Measurements from ENCODE around the gene XRCC5. TPM values are rescaled to one million over a fixed set of nuclear protein-coding genes. Genes with fewer than 3 reads are reported as not detected.

XRCC5 gene
- total RNA-seq, 1 experiment from 2014 or later: 425 TPM

GRCh38 chr2:216224388-216224787 is 115.2 kb downstream of the XRCC5 start:
- DNase-seq (ENCODE audit: low read depth): no peak

DNA sequence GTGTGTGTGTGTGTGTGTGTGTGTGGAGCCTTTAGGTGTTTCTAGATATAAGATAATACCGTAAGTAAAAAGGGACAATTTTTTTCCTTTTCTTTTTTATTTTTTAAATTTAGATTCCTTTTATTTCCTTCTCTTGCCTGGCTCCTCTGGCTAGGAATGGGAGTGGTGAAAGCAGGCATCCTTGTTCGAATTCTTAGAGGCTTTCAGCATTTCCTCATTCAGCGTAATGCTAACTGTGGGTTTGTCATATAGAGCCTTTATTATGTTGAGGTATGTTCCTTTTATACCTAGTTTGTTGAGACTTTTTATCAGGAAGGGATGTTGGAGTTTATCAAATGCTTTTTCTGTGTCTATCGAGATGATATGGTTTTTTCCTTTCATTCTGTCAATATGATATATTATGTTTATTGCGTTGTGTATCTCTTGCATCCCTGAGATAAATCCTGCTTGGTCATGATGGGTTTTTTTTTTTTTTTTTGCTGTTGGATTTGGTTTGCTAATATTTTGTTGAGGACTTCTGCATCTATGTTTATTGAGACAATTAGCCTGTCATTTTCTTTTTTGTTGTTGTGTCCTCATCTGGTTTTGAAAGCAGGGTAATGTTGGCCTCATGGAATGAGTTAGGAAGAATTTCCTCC is 120.2 kb downstream of the XRCC5 start:
- no peak for DNase-seq (ENCODE audit: low read depth)

DNA sequence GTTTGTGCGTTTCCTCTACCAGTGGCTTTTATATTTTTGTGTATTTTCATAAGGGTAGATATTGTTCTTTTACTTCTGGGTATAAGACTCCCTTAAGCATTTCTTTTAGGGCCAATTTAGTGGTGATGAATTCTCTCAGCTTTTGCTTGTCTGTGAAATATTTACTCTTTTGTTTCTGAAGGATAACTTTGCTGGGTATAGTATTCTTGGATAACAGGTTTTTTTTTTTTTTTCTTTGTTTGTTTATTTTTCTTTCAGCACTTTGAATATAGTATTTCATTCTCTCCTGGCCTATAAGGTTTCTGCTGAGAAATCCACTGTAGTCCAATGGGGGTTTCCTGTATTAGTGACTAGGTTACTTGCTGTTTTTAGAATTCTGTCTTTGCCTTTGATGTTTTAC is 122.7 kb downstream of the XRCC5 start:
- no peak for DNase-seq (ENCODE audit: low read depth)

DNA sequence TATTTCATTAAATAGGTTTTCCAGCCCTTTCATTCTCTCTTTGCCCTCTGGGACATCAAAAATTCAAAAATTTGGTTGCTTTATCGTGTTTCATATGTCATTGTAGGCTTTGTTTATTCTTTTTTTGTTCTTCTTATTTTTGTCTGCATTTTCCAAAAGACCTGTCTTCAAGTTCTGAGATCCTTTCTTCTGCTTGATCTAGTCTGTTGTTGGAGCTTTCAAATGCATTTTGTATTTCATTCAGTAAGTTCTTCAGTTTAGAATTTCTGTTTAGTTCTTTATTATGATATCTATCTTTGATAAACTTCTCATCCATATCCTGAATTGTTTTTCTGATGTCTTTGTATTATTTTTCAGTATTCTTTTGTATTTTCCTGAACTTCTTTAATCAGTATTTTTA is 123.6 kb downstream of the XRCC5 start:
- DNase-seq (ENCODE audit: low read depth): no peak

GRCh38 chr2:216233281-216233995 is 124.3 kb downstream of the XRCC5 start:
- no peak for DNase-seq (ENCODE audit: low read depth)

DNA sequence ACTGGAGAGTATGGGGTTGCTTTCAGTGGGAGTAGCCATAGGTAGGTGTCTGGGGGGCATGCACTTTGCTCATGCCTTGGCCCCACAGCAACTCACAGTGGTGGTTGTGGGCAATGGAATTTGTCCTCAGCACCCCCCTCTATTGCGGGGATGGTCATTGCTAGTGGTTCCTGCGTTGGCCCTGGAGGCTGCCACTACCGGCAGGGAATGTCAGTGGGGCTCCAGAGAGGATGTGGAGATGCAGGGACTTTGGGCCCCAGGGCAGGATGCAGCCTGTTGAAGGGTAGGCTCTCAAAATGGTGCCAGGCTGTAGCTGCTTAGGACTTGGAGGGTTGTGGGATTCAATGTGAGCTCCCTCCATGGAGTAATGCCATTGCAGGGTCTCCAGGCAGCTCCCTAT is 125.0 kb downstream of the XRCC5 start:
- DNase-seq (ENCODE audit: low read depth): no peak

GRCh38 chr2:216235462-216235861 is 126.3 kb downstream of the XRCC5 start:
- DNase-seq (ENCODE audit: low read depth): no peak

DNA sequence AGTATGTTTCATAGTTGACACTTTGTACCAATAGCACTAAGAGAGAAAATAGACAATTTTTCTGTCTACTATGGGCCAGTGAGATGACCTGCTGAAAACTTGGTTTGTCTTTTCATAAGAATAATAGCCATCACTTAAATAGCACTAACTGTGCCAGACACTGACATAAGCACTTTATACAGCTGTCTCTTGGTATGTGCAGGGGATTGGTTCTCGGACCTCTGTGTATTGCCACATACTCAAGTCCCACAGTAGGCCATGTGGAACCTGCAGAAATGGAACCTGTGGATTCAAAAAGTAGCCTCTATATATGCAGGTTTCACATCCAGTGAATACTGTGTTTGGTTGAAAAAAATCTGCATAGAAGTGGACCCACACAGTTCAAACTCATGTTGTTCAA is 126.7 kb downstream of the XRCC5 start:
- DNase-seq (ENCODE audit: low read depth): no peak

DNA sequence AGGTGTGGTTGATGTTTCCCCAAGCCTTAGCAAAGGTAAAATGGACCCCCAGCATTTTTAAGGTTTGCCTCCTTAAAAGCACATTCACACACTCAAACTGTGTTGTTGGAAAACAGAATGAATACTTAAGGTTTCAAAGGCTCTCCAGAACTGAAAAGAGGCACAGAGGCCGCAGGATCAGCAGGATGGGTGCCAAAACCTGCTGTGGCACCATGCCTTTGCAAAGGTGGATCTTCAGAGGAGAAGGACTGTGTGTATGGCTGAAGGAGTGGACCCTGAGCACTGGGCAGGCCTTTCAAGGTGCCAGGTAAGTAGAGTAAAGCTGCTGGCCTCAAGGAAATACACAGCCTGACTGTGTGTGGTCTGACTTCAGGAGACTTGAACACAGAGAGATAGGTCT is 127.3 kb downstream of the XRCC5 start:
- no peak for DNase-seq (ENCODE audit: low read depth)

- DNase-seq (ENCODE audit: low read depth): no peak
Observed at GRCh38 chr2:216242365-216242764, 133.2 kb downstream of the XRCC5 start.

DNA sequence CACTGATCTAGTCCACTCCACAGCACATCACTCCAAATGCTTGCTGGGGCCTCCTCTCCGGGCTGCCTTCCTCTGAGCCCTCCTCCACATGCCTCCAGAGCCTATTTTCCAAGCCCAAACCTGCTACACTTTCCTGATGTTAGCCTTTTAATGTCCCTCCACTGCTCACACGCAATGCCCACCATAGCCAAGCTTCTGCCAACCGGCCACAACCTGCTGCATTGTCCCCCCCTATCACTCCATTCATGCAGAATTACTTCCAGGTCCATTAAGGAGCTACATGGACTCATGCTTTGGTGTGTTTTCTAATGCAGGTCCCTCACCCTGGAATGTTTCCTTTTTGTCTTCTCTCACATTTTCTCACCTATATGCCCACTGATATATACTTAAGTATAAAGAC is 133.9 kb downstream of the XRCC5 start:
- no peak for DNase-seq (ENCODE audit: low read depth)

GRCh38 chr2:216245391-216245975 is 136.3 kb downstream of the XRCC5 start:
- no peak for DNase-seq (ENCODE audit: low read depth)

DNA sequence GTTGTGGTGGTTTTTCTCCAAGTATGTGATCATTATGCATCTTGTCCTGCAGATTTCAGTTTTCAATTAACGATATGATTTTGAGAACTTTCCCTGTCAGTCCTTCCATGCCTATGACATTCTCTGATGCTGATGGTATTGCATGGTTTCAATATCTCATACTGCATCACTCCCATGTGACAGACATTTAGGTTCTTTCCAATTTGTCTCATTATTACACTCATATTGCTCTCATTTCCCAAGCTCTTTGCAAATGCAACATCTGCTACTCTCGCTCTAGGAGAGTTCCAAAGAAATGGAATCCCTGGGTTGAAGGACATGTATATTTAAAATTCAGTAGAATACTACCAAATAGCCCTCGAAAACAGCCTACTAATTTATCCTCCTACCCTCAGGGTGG is 137.6 kb downstream of the XRCC5 start:
- DNase-seq (ENCODE audit: low read depth): no peak

Other genes with a start within 250 kb of the XRCC5 start
- gene MREG, start 95.8 kb upstream of the XRCC5 start, total RNA-seq (2014; rRNA removed; shearing (Covaris generic)): 14.8 and 18.0 TPM in 2 replicates
- gene PECR, start 27.5 kb upstream of the XRCC5 start, total RNA-seq (2014; rRNA removed; shearing (Covaris generic)): 5.7 and 7.7 TPM in 2 replicates
- gene TMEM169, start 27.4 kb upstream of the XRCC5 start, total RNA-seq (2014; rRNA removed; shearing (Covaris generic)): 0.40 and 0.65 TPM in 2 replicates